HG03460 (cell line): ENCODE measurements around the gene KATNB1.

Experiments
- ATAC-seq: cut with Tn5 transposase; IDR thresholded peaks from one replicate; pipeline ENCODE4 v1.9.1; 2021; ENCODE audit not compliant: unreplicated experiment

KATNB1 gene

GRCh38 chr16:57755061-57755684, 19.6 kb downstream of the KATNB1 start:
- no peak for ATAC-seq

- ATAC-seq: no peak
Observed at GRCh38 chr16:57755726-57756423, 20.3 kb downstream of the KATNB1 start.

- no peak for ATAC-seq
Observed at GRCh38 chr16:57756424-57757325, 21.1 kb downstream of the KATNB1 start.

GRCh38 chr16:57757326-57757786, 21.8 kb downstream of the KATNB1 start:
- peak; percentile 80 for ATAC-seq

GRCh38 chr16:57757883-57758282, 22.3 kb downstream of the KATNB1 start:
- ATAC-seq: no peak

- no peak for ATAC-seq
Observed at GRCh38 chr16:57758331-57759117, 23.0 kb downstream of the KATNB1 start.

GRCh38 chr16:57759131-57759530, 23.6 kb downstream of the KATNB1 start:
- no peak for ATAC-seq

GRCh38 chr16:57759541-57760356, 24.2 kb downstream of the KATNB1 start:
- ATAC-seq: no peak

- ATAC-seq: no peak
Observed at GRCh38 chr16:57760357-57761160, 25.0 kb downstream of the KATNB1 start.

- no peak for ATAC-seq
Observed at GRCh38 chr16:57761301-57761700, 25.7 kb downstream of the KATNB1 start.

- ATAC-seq: no peak
Observed at GRCh38 chr16:57761957-57762356, 26.4 kb downstream of the KATNB1 start.

GRCh38 chr16:57762365-57763040, 26.9 kb downstream of the KATNB1 start:
- ATAC-seq: no peak

- no peak for ATAC-seq
Observed at GRCh38 chr16:57763285-57764005, 27.9 kb downstream of the KATNB1 start.

- no peak for ATAC-seq
Observed at GRCh38 chr16:57764006-57764340, 28.4 kb downstream of the KATNB1 start.

GRCh38 chr16:57764341-57765159, 29.0 kb downstream of the KATNB1 start:
- no peak for ATAC-seq

GRCh38 chr16:57765160-57765728, 29.7 kb downstream of the KATNB1 start:
- ATAC-seq: no peak
